Measurements from ENCODE around the gene GLRX2. TPM values are rescaled to one million over a fixed set of nuclear protein-coding genes. Genes with fewer than 3 reads are reported as not detected.

Gene GLRX2
- total RNA-seq, 1 experiment from 2014 or later: 30.6 TPM

GRCh38 chr1:193115629-193116227 lies 10.5 kb upstream of the GLRX2 start (continued):
- TF ChIP-seq CEBPB (IDR thresholded peaks at IDR 0.05; ENCODE audit: low read depth): peak; percentile 78
- no peak for TF ChIP-seq ATF3 (IDR thresholded peaks at IDR 0.05)
- no peak for TF ChIP-seq ZFX (IDR thresholded peaks at IDR 0.05)

- DNase-seq (ENCODE audit: low read depth, low spot score) (no peak), ATAC-seq (no peak)
- BruUV-seq (replicated peaks): no TSS peak
- no peaks in the 10 kb centered on the region for H3K9me2 ChIP-seq (ENCODE audit: insufficient read depth)
- H3K4me1 ChIP-seq (ENCODE audit: control insufficient read depth in 1 of 2, insufficient read depth in 2 of 2, low read length in 2 of 2): peaks cover 23 to 30% of the 10 kb centered on the region in 2 experiments
- ChIA-PET POLR2A (interaction anchor here (1.7 kb wide), 1 partner anchor 10 kb away, joined by 16 read pairs; the partner anchor contains the start of gene GLRX2), RAD21 (ENCODE audit: low non-redundant PET in 1 of 2, low total read pairs in 2 of 2, uncharacterized antibody in 2 of 2, unreplicated experiment in 2 of 2) (no interaction called here), CTCF (no interaction called here)
- no peaks in the 10 kb centered on the region for H3K9me3 ChIP-seq (ENCODE audit: control insufficient read depth in 1 of 2, insufficient read depth in 1 of 2, low read depth in 1 of 2, low read length in 2 of 2)
- TF ChIP-seq EZH2phosphoT487 (IDR thresholded peaks at IDR 0.05; ENCODE audit: borderline replicate concordance) (no peak), ATF3 (IDR thresholded peaks at IDR 0.05) (no peak), ZNF274 (IDR thresholded peaks at IDR 0.05; ENCODE audit: low read depth, low read length) (no peak), POLR2AphosphoS5 (IDR thresholded peaks at IDR 0.05; ENCODE audit: low read depth, low read length) (no peak), POLR2A (IDR thresholded peaks at IDR 0.05; ENCODE audit: borderline replicate concordance, extremely low read depth, insufficient read depth, insufficient read length) (no peak), EZH2 (IDR thresholded peaks at IDR 0.05) (no peak), CEBPB (IDR thresholded peaks at IDR 0.05; ENCODE audit: low read depth) (no peak), CBX3 (IDR thresholded peaks at IDR 0.05; ENCODE audit: low read depth) (no peak), YY1 (IDR thresholded peaks at IDR 0.05; ENCODE audit: extremely low read depth, insufficient replicate concordance, low read depth, low read length) (no peak), MAX (IDR thresholded peaks at IDR 0.05) (no peak), FOSL1 (IDR thresholded peaks at IDR 0.05; ENCODE audit: low read depth) (no peak), CTCF (IDR thresholded peaks at IDR 0.05 in 2 of 3, conservative IDR thresholded peaks at IDR 0.05 in 1 of 3; ENCODE audit: borderline replicate concordance in 1 of 3, insufficient read depth in 1 of 3, low read depth in 2 of 3, low read length in 2 of 3) (no peak), ELF1 (IDR thresholded peaks at IDR 0.05; ENCODE audit: borderline replicate concordance, low read depth) (no peak)
- no peak overlapping the region for H3K27ac ChIP-seq (ENCODE audit: low read depth, low read length)
- no peaks in the 10 kb centered on the region for H3K36me3 ChIP-seq (ENCODE audit: control insufficient read depth in 1 of 2, insufficient read depth in 2 of 2, low read length in 2 of 2)
- H3K4me3 ChIP-seq (replicated peaks in 1 of 2; ENCODE audit: low read depth in 1 of 2, low read length in 2 of 2): no peak overlapping the region
- H3K4me2 ChIP-seq (ENCODE audit: low read length): no peak overlapping the region
- intact Hi-C loops (cut with micrococcal nuclease): no loop called here
- H3K9ac ChIP-seq (ENCODE audit: low read length): no peak overlapping the region
- no peaks in the 10 kb centered on the region for H4K20me1 ChIP-seq (ENCODE audit: insufficient read depth)
- H3K27me3 ChIP-seq (ENCODE audit: insufficient read depth, low read length): no peaks in the 10 kb centered on the region
- no peaks in the 10 kb centered on the region for H3K79me2 ChIP-seq (ENCODE audit: insufficient read depth, low read length)
- H2AFZ ChIP-seq (ENCODE audit: low read depth, low read length, poor library complexity, severe bottlenecking): peak overlapping the region; percentile 81
These were observed 9.4 kb upstream of the GLRX2 start for GRCh38 chr1:193114485-193115095.

Data from HCT116 (cell line).